A549 treated with DMSO at 1 μM for 4 hours (cell line): Measurements from ENCODE around the gene OR2A2. TPM values are rescaled to one million over a fixed set of nuclear protein-coding genes. Genes with fewer than 3 reads are reported as not detected.

Source experiments
- total RNA-seq: library from RNA; stranded (reverse); fragments of 200-300 nt; extraction: Qiagen RNA extraction; gene quantifications from 5 replicates; pipeline ENCODE4 v1.2.3, GENCODE V29; 2022; ENCODE audit warnings: low read depth

The OR2A2 gene, protein sequence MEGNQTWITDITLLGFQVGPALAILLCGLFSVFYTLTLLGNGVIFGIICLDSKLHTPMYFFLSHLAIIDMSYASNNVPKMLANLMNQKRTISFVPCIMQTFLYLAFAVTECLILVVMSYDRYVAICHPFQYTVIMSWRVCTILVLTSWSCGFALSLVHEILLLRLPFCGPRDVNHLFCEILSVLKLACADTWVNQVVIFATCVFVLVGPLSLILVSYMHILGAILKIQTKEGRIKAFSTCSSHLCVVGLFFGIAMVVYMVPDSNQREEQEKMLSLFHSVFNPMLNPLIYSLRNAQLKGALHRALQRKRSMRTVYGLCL
- not detected in 5 replicates for total RNA-seq

DNA sequence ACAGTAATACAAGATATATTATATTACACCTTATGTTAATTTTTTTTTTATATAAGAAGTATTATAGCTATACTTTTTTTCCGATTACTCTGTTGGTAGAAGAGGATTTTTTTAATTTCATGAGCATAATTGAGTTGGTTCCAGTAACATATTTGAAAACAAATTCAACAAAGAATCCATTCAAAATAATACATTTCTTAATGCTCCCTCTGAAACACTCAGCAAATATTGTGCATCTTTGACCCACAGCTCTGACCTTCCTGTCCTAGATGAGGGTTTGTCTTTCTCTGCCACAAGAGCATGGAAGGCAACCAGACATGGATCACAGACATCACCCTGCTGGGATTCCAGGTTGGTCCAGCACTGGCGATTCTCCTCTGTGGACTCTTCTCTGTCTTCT lies at the start of gene OR2A2:
TSS of gene OR2A2 (plus strand) at position 301 of the 400 bp plus-strand sequence. CDS start at position 301, 0 bp downstream.

DNA sequence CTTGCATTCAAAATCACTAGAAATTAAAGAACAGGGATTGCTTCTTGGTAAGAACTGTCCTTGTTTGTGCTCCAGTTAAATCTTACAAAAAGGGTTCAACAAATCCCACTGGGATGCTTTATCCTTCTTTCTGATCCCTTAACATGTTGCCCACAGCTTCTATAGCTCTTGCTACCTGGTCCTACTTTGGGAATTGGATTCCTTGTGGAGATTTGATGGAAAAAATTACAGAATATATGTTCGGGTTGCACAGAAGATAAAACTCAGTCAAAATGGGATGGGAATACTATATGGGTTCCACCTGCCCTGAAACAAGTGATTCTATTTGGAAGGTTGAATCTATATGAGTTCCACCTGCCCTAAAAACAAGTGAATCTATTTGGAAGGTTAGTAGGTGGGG lies 39.9 kb upstream of the OR2A2 start, which contains the start of gene OR2A25:
TSS of gene OR2A25 (plus strand) at position 301 of the 400 bp plus-strand sequence. CDS start 4,409 bp downstream, outside the sequence.

DNA sequence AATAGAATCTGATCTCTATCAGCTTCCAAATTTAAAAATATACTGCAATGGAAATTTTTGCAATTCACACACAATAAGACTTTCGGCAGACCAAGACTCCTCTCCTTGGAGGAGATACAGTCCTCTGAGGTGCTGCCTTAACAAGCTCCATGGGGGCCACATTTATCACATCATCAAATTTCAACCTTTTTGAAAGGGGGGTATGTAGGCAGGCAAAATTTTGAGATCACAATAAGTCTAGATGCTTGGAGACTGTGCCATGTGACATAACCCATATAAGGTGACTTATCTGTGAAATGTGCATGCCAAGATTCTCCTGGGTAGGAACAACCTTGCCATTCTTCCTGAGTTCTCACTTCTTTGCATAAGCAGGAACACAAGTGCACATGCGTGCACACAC lies 23.4 kb upstream of the OR2A2 start, which contains the start of gene OR2A12:
TSS of gene OR2A12 (plus strand) at position 301 of the 400 bp plus-strand sequence. CDS start 8,830 bp downstream, outside the sequence.

DNA sequence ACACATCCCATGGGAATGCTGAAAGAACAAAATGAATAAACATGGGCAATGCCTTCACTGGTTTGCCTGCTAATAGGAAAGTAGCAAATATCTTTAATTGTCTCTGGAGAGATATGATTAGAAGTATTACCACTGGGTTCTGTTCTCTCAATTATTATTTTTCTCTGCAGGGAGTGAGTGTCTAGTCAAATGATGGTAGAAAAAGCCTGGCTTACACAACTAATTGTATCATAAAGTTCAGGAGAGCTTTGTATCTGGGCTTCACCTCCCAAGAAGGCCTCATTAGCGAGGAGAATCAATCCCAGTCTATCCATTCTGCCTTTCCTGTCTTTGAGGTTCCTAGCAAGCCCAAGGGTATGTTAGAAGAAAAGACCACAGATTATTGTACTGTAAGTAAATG lies 13.5 kb downstream of the OR2A2 start, which contains the start of gene OR2A14:
TSS of gene OR2A14 (plus strand) at position 301 of the 400 bp plus-strand sequence. CDS start 5,937 bp downstream, outside the sequence.

Other genes starting within 250 kb of the OR2A2 start
- 16.6 to 22.4 TPM (median 21.5 TPM) in 5 replicates for gene TCAF1, start 207.4 kb upstream of the OR2A2 start, total RNA-seq
- not detected in 5 replicates for gene OR2F2, start 174.3 kb upstream of the OR2A2 start, total RNA-seq
- gene OR2F1, start 154.7 kb upstream of the OR2A2 start, total RNA-seq, result not detected in 5 replicates
- gene OR6B1, start 109.3 kb upstream of the OR2A2 start, total RNA-seq, result not detected in 5 replicates
- not detected in 5 replicates for gene OR2A5, start 60.6 kb upstream of the OR2A2 start, total RNA-seq
- gene OR2A25, start 39.8 kb upstream of the OR2A2 start, total RNA-seq, result not detected in 5 replicates
- not detected in 5 replicates for gene OR2A12, start 23.3 kb upstream of the OR2A2 start, total RNA-seq
- gene OR2A14, start 13.6 kb downstream of the OR2A2 start, total RNA-seq, result not detected in 5 replicates
- not detected in 5 replicates for gene CTAGE4, start 73.9 kb downstream of the OR2A2 start, total RNA-seq
- gene ARHGEF35, start 86.2 kb downstream of the OR2A2 start, total RNA-seq, result 0.23 to 0.44 TPM (median 0.38 TPM) in 5 replicates
- not detected in 5 replicates for gene OR2A42, start 130.0 kb downstream of the OR2A2 start, total RNA-seq
- not detected in 5 replicates for gene OR2A7, start 155.2 kb downstream of the OR2A2 start, total RNA-seq
- not detected in 5 replicates for gene CTAGE8, start 159.7 kb downstream of the OR2A2 start, total RNA-seq
- gene OR2A1, start 202.8 kb downstream of the OR2A2 start, total RNA-seq, result not detected in 5 replicates
- gene ARHGEF5, start 245.8 kb downstream of the OR2A2 start, total RNA-seq, result 1.6 to 2.1 TPM (median 1.7 TPM) in 5 replicates